Gastroesophageal sphincter (tissue), 4 donors: ENCODE data around the gene SMCO3. TPM values are rescaled to one million over a fixed set of nuclear protein-coding genes. Genes with fewer than 3 reads are reported as not detected.

Source experiments
- ATAC-seq: fragments of 150-250 bp; one replicate; pipeline ENCODE4 v1.9.1; 2016; ENCODE audit warnings: mild to moderate bottlenecking, moderate library complexity
- H3K27ac ChIP-seq, 4 donors: fragments of 200-600 bp; sonication (generic) in 3 of 4; 1 replicate in 3 of 4; 2 replicates in 1 of 4; pipeline ENCODE4 v1.5.1; 2016 to 2019
- H3K27me3 ChIP-seq: fragments of 200-600 bp; sonication (generic); one replicate; pipeline ENCODE4 v1.5.1; 2019
- H3K36me3 ChIP-seq, 2 donors: fragments of 200-600 bp; sonication (generic); one replicate each; pipeline ENCODE4 v1.5.1; 2019; ENCODE audit warnings: control low read depth in 1 of 2
- H3K4me1 ChIP-seq, 3 donors: fragments of 200-600 bp; sonication (generic); 1 replicate in 2 of 3; 2 replicates in 1 of 3; pipeline ENCODE4 v1.5.1; 2016 to 2019; ENCODE audit warnings: control low read depth in 2 of 3
- H3K4me3 ChIP-seq, 2 donors: fragments of 200-600 bp; sonication (generic); one replicate each; pipeline ENCODE4 v1.5.1; 2019; ENCODE audit warnings: mild to moderate bottlenecking in 1 of 2, moderate library complexity in 1 of 2
- H3K9me3 ChIP-seq, 3 donors: fragments of 200-600 bp; sonication (generic); one replicate each; pipeline ENCODE4 v1.5.1; 2017 to 2019; ENCODE audit warnings: control low read depth in 2 of 3
- CTCF ChIP-seq, 4 experiments: fragments of 200-600 bp in 2 of 4; fragments of 450-650 bp in 2 of 4; sonication (generic) in 1 of 4; IDR thresholded peaks; one replicate each; pipeline ENCODE4 v1.5.1; 2017 to 2019; ENCODE audit warnings: antibody characterized with exemption in 4 of 4, mild to moderate bottlenecking in 2 of 4, moderate library complexity in 2 of 4
- EP300 ChIP-seq: sonication (generic); formaldehyde crosslinking; IDR thresholded peaks from one replicate; pipeline ENCODE4 v1.6.1; 2017; ENCODE audit warnings: antibody characterized with exemption, mild to moderate bottlenecking
- POLR2A ChIP-seq, 2 donors: fragments of 450-650 bp; IDR thresholded peaks; one replicate each; pipeline ENCODE4 v1.6.1; 2017; ENCODE audit warnings: antibody characterized with exemption in 2 of 2, mild to moderate bottlenecking in 2 of 2, moderate library complexity in 1 of 2
- POLR2AphosphoS5 ChIP-seq: sonication (generic); formaldehyde crosslinking; IDR thresholded peaks from one replicate; pipeline ENCODE4 v1.6.1; 2017; ENCODE audit warnings: antibody characterized with exemption
- WGBS, 2 donors: methylation state at CpG; one replicate each; pipeline ENCODE4 v1.1.5; 2018; ENCODE audit warnings: low coverage in 1 of 2; 5-methylcytosine and 5-hydroxymethylcytosine counted together
- total RNA-seq, 4 donors: library from RNA; depleted of rRNA; stranded (reverse); fragments of >200 nt; gene quantifications; one replicate each; pipeline ENCODE4 v1.1.0, GENCODE V29; 2016

SMCO3 gene
- total RNA-seq, 4 donors from 2014 or later: 0.13 to 0.57 (median 0.31) TPM; not detected in 1

- no peaks in the 10 kb centered on the region for H3K36me3 ChIP-seq
- no peak overlapping the region for H3K4me3 ChIP-seq
- H3K4me1 ChIP-seq: peaks cover 14 to 52% (median 21%) of the 10 kb centered on the region in 3 donors
- TF ChIP-seq POLR2AphosphoS5: peak; percentile 87
- TF ChIP-seq EP300: no peak
- TF ChIP-seq CTCF (IDR thresholded peaks at IDR 0.05): no peak
- peak overlapping the region; percentile 44 to 69 (median 56) for H3K27ac ChIP-seq
- 15 to 17% methylated on average over 3 of the region's 3 CpGs for WGBS, 2 donors
- H3K27me3 ChIP-seq: no peaks in the 10 kb centered on the region
- ATAC-seq: peak; percentile 94
- H3K9me3 ChIP-seq: no peaks in the 10 kb centered on the region
These were observed 27.8 kb upstream of the SMCO3 start for GRCh38 chr12:14841761-14842160.

- WGBS, 2 donors: 78 to 85% methylated on average over 3 to 4 of the region's 4 CpGs
- H3K4me3 ChIP-seq: no peak overlapping the region
- no peaks in the 10 kb centered on the region for H3K27me3 ChIP-seq
- TF ChIP-seq POLR2A (IDR thresholded peaks at IDR 0.05): no peak
- no peak for TF ChIP-seq CTCF (IDR thresholded peaks at IDR 0.05)
- no peak for TF ChIP-seq POLR2AphosphoS5
- TF ChIP-seq EP300: no peak
- no peak for ATAC-seq
- H3K4me1 ChIP-seq: peaks cover 13 to 40% (median 14%) of the 10 kb centered on the region in 3 donors
- H3K27ac ChIP-seq: peak overlapping the region in 2 of 4 donors; percentile 42 to 44
- H3K36me3 ChIP-seq: no peaks in the 10 kb centered on the region
- H3K9me3 ChIP-seq: no peaks in the 10 kb centered on the region
These were observed 26.6 kb upstream of the SMCO3 start for GRCh38 chr12:14840616-14841015.

- Histone ChIP-seq H3K4me3 (no peak overlapping the region), H3K36me3 (no peaks in the 10 kb centered on the region), H3K27me3 (no peaks in the 10 kb centered on the region), H3K4me1 (peaks cover 10 to 32% (median 14%) of the 10 kb centered on the region in 3 donors), H3K27ac (no peak overlapping the region), H3K9me3 (no peaks in the 10 kb centered on the region)
- 100% methylated on average over 1 of the region's 1 CpG for WGBS, 2 donors
- TF ChIP-seq POLR2A (IDR thresholded peaks at IDR 0.05): no peak
- no peak for TF ChIP-seq POLR2AphosphoS5
- no peak for TF ChIP-seq EP300
- no peak for TF ChIP-seq CTCF (IDR thresholded peaks at IDR 0.05)
- ATAC-seq: no peak
These were observed 25.3 kb upstream of the SMCO3 start for GRCh38 chr12:14839262-14839661.

GRCh38 chr12:14836336-14837210 lies 22.6 kb upstream of the SMCO3 start:
- WGBS, 2 donors: 61 to 79% methylated on average over 6 to 7 of the region's 7 CpGs
- TF ChIP-seq CTCF (IDR thresholded peaks at IDR 0.05) (no peak), POLR2A (IDR thresholded peaks at IDR 0.05) (no peak), EP300 (no peak), POLR2AphosphoS5 (no peak)
- H3K9me3 ChIP-seq: no peaks in the 10 kb centered on the region
- no peak overlapping the region for H3K27ac ChIP-seq
- H3K4me1 ChIP-seq: peaks cover 1 to 12% (median 11%) of the 10 kb centered on the region in 3 donors
- ATAC-seq: peak; percentile 66
- no peaks in the 10 kb centered on the region for H3K27me3 ChIP-seq
- H3K36me3 ChIP-seq: no peaks in the 10 kb centered on the region
- H3K4me3 ChIP-seq: no peak overlapping the region

- H3K36me3 ChIP-seq: no peaks in the 10 kb centered on the region
- H3K4me1 ChIP-seq: no peaks in the 10 kb centered on the region
- no peaks in the 10 kb centered on the region for H3K9me3 ChIP-seq
- H3K27me3 ChIP-seq: no peaks in the 10 kb centered on the region
- H3K4me3 ChIP-seq: no peak overlapping the region
- TF ChIP-seq CTCF (IDR thresholded peaks at IDR 0.05) (no peak), POLR2A (IDR thresholded peaks at IDR 0.05) (no peak), POLR2AphosphoS5 (no peak), EP300 (no peak)
- ATAC-seq: no peak
- no peak overlapping the region for H3K27ac ChIP-seq
These were observed 20.5 kb upstream of the SMCO3 start for GRCh38 chr12:14834509-14834908.
